ENCODE measurements around the gene SEC31B.

Gene SEC31B

DNA sequence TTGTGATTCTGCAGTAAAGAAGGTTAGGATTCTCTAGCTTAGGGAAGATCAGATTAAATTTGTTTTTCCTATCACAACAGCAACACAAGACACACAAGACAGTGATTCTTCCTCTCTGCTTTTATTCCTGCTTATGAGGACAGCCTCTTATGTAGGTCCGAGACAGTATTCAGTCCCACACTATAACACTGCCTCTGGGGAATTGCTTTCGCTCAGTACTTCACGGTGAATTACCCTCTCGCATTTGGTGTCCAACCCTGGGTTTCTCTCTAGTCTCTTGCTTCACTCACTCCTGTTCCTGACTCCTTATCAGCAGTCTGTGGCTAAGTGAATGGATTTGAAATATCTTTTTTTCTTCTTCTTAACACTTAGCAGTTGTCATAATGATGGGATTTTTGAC lies 17.8 kb upstream of the SEC31B start:
- H3K36me3 Mint-ChIP-seq (ENCODE audit: low read depth): peaks cover 35% of the 10 kb centered on the region
- no peak for DNase-seq (ENCODE audit: low spot score)
- H3K27me3 Mint-ChIP-seq (ENCODE audit: low read depth): no peaks in the 10 kb centered on the region
- H3K27ac Mint-ChIP-seq: no peak overlapping the region
- no peak overlapping the region for H3K4me3 Mint-ChIP-seq
- H3K4me1 Mint-ChIP-seq (ENCODE audit: low read depth): peaks cover 19% of the 10 kb centered on the region
- H3K9me3 Mint-ChIP-seq: no peaks in the 10 kb centered on the region

DNA sequence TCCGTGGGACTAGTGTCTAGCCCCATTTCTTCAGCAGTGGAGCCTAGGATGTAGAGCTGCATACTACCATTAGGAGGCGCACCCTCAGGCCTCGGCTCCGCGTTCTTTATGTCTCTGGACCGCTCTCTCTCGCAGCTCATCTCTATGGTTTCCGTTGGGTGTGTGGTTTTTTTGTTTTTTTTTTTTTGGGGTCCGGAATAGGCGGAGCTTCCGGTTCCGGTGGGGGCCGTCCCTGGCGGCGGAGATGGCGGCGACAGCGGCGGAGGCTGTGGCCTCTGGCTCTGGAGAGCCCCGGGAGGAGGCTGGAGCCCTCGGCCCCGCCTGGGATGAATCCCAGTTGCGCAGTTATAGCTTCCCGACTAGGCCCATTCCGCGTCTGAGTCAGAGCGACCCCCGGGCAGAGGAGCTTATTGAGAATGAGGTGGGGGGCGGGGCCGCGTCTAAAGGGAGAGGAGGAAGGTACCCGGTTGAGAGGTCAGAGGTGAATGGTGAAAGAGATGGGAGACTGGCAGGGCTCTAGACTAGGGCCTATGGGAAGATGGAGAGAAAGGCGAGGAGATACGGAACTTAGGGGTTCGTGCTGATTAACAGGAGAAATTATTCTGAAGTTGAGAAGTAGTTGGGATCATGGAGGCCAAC lies 16.2 kb upstream of the SEC31B start, which contains the start of gene HIF1AN:
TSS of gene HIF1AN (plus strand) at position 229 of the 639 bp plus-strand sequence. CDS start at position 245, 16 bp downstream.
- DNase-seq (ENCODE audit: low spot score): peak; percentile 89
- Mint-ChIP-seq H3K4me1 (ENCODE audit: low read depth) (peaks cover 23% of the 10 kb centered on the region), H3K36me3 (ENCODE audit: low read depth) (peaks cover 29% of the 10 kb centered on the region), H3K9me3 (no peaks in the 10 kb centered on the region), H3K27me3 (ENCODE audit: low read depth) (no peaks in the 10 kb centered on the region), H3K27ac (peak within 1 kb of the TSS; percentile 47), H3K4me3 (no peak within 1 kb of the TSS)

DNA sequence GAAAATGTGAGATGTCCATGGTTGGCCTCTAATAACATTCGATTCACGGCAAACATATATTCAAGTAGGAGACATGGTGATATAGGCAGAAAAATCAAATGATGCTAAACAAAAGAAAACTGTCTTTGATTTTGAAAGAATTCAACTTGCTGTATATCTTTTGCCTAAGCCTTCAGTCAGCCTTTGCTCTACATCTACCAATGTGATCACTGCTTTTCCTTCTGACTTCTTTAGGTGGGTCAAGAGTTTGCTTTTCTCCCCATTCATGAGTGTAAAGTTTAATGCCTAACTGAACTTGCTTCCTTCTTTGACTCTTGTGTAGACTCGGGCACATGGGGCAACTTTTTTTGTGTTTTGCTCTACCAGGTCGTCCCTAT lies 15.7 kb upstream of the SEC31B start:
- DNase-seq (ENCODE audit: low spot score): no peak
- peaks cover 25% of the 10 kb centered on the region for H3K4me1 Mint-ChIP-seq (ENCODE audit: low read depth)
- peaks cover 24% of the 10 kb centered on the region for H3K36me3 Mint-ChIP-seq (ENCODE audit: low read depth)
- H3K27me3 Mint-ChIP-seq (ENCODE audit: low read depth): no peaks in the 10 kb centered on the region
- H3K9me3 Mint-ChIP-seq: no peaks in the 10 kb centered on the region
- no peak overlapping the region for H3K4me3 Mint-ChIP-seq
- no peak overlapping the region for H3K27ac Mint-ChIP-seq

DNA sequence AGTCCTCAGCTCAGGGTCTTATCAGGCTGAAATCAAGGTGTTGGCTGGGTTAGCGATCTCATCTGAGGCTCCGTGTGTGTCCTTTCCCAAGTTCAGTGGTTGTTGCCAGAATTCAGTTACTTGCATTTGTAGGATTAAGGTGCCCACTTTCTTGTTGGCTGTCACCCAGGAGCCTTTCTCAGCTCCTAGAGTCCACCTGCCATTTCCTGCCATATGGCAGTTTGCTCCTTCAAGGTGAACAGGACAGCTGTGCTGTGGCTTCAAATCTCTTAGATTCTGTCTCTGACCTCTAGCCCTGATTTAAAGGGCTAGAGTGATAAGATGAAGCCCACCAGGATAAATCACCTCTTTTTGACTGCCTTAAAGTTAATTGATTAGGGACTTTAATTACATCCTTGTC lies 15.1 kb upstream of the SEC31B start:
- Mint-ChIP-seq H3K27ac (no peak overlapping the region), H3K4me1 (ENCODE audit: low read depth) (peaks cover 29% of the 10 kb centered on the region), H3K27me3 (ENCODE audit: low read depth) (no peaks in the 10 kb centered on the region), H3K36me3 (ENCODE audit: low read depth) (peaks cover 24% of the 10 kb centered on the region), H3K4me3 (no peak overlapping the region), H3K9me3 (no peaks in the 10 kb centered on the region)
- DNase-seq (ENCODE audit: low spot score): no peak

DNA sequence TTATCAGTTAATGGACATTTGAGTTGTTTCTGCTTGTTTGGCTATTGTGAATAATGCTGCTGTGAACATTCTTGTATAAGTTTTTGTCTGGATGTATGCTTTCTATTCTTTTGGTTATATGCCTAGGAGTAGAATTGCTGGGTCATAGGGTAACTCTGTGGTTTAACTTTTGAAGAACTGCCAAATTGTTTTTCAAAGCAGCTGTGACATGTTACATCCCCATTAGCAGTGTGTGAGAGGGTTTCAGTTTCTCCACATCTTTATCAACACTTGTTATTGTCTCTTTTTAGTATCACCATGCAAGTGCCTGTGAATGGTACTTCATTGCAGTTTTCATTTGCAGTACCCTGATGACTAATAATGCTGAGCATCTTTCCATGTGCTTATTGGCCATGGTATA lies 12.1 kb upstream of the SEC31B start:
- H3K4me1 Mint-ChIP-seq (ENCODE audit: low read depth): peaks cover 25% of the 10 kb centered on the region
- H3K27me3 Mint-ChIP-seq (ENCODE audit: low read depth): no peaks in the 10 kb centered on the region
- DNase-seq (ENCODE audit: low spot score): no peak
- H3K27ac Mint-ChIP-seq: peak overlapping the region; percentile 2
- no peak overlapping the region for H3K4me3 Mint-ChIP-seq
- H3K9me3 Mint-ChIP-seq: no peaks in the 10 kb centered on the region
- peaks cover 16% of the 10 kb centered on the region for H3K36me3 Mint-ChIP-seq (ENCODE audit: low read depth)

DNA sequence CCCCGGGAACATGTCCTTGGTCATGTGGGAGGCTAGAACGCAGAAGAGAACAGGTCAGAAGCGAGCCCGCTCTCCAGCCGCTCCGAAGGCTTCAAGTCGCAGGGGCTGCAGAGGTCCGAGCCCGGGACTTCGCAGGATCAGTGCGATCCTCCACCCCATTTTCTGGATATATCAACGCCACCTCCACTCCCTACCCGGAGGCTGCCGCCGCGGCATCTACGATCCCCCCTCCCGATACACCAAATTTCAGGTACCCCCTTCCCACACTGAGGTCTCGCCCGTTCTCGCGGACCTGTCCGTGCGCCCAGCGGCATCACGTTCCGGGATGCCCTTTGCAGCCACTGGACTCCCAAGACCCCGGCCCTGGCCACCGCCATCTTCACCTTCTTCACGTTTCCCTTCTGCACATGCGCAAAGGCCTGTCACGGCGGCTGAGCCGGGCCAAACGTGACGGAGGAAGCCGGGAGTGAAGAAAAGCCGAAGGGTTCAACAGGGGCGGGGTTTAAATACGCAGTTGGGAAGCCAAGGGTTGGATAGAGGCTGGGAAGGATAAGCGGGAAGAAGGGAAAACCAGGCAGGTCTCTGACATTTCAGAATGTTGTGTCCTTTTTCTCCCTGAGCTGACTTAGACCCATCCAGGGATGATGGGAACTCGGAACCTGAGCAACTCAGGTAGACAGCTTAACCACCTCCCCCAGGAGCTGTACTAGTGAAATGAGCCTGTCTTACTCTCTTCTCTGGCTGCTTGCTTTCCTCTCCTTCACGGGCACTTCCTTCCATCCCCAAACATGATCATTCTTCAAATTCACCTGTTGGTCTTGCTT lies 10.0 kb upstream of the SEC31B start, which contains the start of gene NDUFB8:
TSS of gene NDUFB8 (minus strand) at position 397 of the 824 bp plus-strand sequence. CDS start at position 377, 20 bp downstream.
- no peaks in the 10 kb centered on the region for H3K27me3 Mint-ChIP-seq (ENCODE audit: low read depth)
- peaks cover 34% of the 10 kb centered on the region for H3K36me3 Mint-ChIP-seq (ENCODE audit: low read depth)
- peak within 1 kb of the TSS; percentile 88 for H3K4me3 Mint-ChIP-seq
- H3K27ac Mint-ChIP-seq: peak within 1 kb of the TSS; percentile 93
- peak; percentile 85 for DNase-seq (ENCODE audit: low spot score)
- no peaks in the 10 kb centered on the region for H3K9me3 Mint-ChIP-seq
- peaks cover 28% of the 10 kb centered on the region for H3K4me1 Mint-ChIP-seq (ENCODE audit: low read depth)

DNA sequence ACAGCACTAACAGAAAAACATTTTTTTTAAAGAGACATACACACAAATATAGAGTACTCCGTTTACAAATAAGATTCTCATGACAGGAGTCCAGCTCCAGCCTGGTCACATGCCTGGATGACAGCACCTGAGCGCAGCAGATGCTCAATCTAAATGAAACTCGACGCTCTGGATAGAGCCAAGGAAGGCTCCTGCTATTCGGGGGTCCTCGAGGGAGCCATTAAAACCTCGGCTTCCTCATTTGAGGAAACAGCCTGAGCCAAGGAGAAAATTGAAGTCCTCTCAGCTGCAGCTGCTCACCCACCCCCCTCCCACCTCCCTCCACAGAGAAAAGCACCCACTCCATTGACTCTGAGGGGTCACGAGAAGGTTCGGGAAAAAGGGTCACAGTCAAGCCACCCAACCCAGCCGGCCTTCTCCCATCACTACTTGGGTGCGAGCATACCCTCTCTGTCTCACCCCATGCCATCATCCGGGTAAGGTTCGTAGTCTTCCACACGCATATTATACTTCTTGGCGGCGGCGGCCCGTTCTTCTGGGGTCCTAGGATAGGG lies 9.3 kb upstream of the SEC31B start:
- peak overlapping the region; percentile 93 for H3K27ac Mint-ChIP-seq
- DNase-seq (ENCODE audit: low spot score): no peak
- H3K36me3 Mint-ChIP-seq (ENCODE audit: low read depth): peaks cover 38% of the 10 kb centered on the region
- H3K4me3 Mint-ChIP-seq: peak overlapping the region; percentile 88
- no peaks in the 10 kb centered on the region for H3K27me3 Mint-ChIP-seq (ENCODE audit: low read depth)
- H3K9me3 Mint-ChIP-seq: no peaks in the 10 kb centered on the region
- H3K4me1 Mint-ChIP-seq (ENCODE audit: low read depth): peaks cover 30% of the 10 kb centered on the region

DNA sequence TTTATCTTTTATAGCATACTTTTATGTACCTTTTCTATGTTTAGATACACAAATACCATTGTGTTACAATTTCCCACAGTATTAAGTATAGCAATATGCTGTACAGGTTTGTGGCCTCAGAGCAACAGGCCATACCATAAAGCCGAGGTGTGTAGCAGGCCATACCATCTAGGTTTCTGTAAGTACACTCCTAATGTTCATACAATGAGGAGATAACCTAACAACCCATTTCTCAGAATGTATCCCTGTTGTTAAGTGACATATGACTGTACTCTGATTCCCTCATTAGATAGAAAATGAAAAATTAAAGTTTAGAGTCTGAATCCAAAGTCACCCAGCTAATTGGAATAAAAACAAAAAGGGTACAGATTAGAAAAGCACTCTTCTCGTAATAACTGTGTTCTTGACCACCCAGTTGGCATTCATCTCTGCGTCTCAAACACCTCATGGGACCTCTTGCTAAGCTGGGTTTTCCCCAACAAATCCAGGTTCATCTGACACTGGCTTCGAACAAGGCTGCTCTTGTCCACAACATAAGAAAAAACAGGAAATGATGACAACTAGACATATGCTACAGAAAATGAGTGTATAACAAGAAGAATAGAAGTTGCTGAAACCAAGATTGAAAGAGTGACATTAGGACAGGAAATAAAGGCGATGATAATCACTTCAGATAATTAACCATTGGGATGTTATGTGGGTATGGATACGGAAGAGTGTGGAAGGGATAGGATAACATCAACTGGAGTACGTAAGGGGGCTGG lies 8.6 kb upstream of the SEC31B start:
- Mint-ChIP-seq H3K9me3 (no peaks in the 10 kb centered on the region), H3K4me1 (ENCODE audit: low read depth) (peaks cover 33% of the 10 kb centered on the region), H3K27ac (peak overlapping the region; percentile 93), H3K36me3 (ENCODE audit: low read depth) (peaks cover 44% of the 10 kb centered on the region), H3K27me3 (ENCODE audit: low read depth) (no peaks in the 10 kb centered on the region), H3K4me3 (peak overlapping the region; percentile 88)
- peak; percentile 27 for DNase-seq (ENCODE audit: low spot score)

DNA sequence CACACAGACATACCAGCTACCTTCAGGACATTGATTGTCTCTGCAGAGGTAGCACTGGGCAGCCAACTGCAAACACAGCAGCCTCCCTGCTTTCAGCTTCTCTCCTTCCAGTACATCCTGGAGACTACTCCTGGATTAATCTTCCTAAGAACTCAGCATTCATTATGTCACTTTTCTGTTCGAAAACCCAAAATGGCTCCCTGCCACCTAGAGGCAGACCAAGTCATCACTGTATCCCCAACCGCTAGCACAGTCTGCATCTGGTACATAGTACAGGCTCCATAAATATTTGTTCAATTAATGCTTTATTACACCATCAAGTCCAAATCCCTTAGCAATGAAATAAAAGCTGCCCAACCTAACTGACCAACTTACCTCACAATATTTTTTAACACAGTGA lies 5.0 kb upstream of the SEC31B start:
- no peak for DNase-seq (ENCODE audit: low spot score)
- H3K27ac Mint-ChIP-seq: peak overlapping the region; percentile 47
- peaks cover 35% of the 10 kb centered on the region for H3K4me1 Mint-ChIP-seq (ENCODE audit: low read depth)
- H3K4me3 Mint-ChIP-seq: no peak overlapping the region
- H3K9me3 Mint-ChIP-seq: no peaks in the 10 kb centered on the region
- H3K27me3 Mint-ChIP-seq (ENCODE audit: low read depth): no peaks in the 10 kb centered on the region
- H3K36me3 Mint-ChIP-seq (ENCODE audit: low read depth): peaks cover 44% of the 10 kb centered on the region

DNA sequence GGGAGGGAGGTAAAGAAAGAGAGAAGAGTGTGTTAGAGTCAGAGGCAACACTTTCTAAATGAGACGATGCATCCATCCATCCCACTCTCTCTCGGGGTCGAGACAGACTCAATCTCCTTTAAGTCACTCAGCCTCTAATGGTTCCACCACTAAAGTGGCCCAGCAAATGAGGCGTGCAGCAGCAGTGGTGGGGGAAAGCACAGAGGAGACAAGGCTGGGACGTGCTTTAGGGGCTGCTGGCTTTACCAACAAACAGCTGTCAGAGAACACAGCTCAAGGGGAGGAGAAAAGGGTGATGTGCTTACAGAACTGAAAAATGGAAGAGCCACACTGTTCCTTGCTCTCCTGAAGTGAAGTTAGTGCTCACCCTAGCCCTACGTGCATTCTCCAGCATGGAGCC lies 4.5 kb upstream of the SEC31B start:
- H3K27ac Mint-ChIP-seq: no peak overlapping the region
- peaks cover 44% of the 10 kb centered on the region for H3K36me3 Mint-ChIP-seq (ENCODE audit: low read depth)
- no peaks in the 10 kb centered on the region for H3K9me3 Mint-ChIP-seq
- no peak for DNase-seq (ENCODE audit: low spot score)
- peaks cover 35% of the 10 kb centered on the region for H3K4me1 Mint-ChIP-seq (ENCODE audit: low read depth)
- no peak overlapping the region for H3K4me3 Mint-ChIP-seq
- no peaks in the 10 kb centered on the region for H3K27me3 Mint-ChIP-seq (ENCODE audit: low read depth)

DNA sequence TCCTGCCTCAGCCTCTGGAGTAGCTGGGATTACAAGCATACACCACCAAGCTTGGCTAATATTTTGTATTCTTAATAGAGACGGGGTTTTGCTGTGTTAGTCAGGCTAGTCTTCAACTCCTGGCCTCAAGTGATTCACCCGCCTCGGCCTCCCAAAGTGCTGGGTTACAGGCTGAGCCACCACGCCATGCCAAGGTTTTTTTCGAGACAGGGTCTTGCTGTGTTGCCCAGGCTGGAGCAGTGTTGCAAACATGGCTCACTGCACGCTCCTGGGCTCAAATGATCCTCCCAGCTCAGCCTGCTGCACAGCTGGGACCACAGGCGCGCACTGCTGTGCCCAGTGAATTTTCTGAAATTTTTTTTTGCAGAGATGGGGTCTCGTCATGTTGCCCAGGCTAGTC lies 3.3 kb upstream of the SEC31B start:
- H3K36me3 Mint-ChIP-seq (ENCODE audit: low read depth): peaks cover 45% of the 10 kb centered on the region
- H3K27ac Mint-ChIP-seq: no peak overlapping the region
- H3K4me3 Mint-ChIP-seq: no peak overlapping the region
- no peaks in the 10 kb centered on the region for H3K9me3 Mint-ChIP-seq
- DNase-seq (ENCODE audit: low spot score): no peak
- H3K27me3 Mint-ChIP-seq (ENCODE audit: low read depth): no peaks in the 10 kb centered on the region
- H3K4me1 Mint-ChIP-seq (ENCODE audit: low read depth): peaks cover 41% of the 10 kb centered on the region

DNA sequence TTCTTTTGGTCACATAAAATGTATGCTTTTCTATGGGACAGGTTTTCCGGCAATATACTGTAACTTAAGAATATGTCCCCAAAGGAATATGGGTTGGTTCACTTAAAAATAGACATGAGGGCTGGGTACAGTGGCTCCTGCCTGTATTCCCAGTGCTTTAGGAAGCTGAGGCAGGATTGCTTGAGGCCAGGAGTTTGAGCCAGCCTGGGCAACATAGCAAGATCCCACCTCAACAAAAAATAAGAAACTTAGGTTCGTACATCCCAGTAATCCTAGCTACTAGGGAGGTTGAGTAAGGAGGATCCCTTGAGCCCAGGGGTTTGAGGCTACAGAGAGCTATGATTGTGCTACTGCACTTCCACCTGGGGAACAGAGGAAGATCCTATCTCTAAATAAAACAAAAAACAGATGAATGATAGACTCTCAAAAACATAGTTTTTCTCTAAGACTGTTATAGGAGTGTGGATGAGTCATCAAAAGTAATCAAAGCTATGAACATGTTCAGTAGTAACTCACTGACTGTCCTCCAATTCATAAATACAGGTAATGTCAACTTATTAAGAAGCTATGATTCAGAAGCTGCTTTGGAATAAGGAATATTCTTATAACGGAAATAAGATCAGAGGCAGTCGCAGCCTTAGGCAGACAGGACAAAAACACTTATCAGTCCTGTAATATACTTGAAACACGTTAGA lies 2.6 kb upstream of the SEC31B start:
- Mint-ChIP-seq H3K27ac (no peak overlapping the region), H3K27me3 (ENCODE audit: low read depth) (no peaks in the 10 kb centered on the region), H3K36me3 (ENCODE audit: low read depth) (peaks cover 43% of the 10 kb centered on the region), H3K4me1 (ENCODE audit: low read depth) (peaks cover 44% of the 10 kb centered on the region), H3K9me3 (no peaks in the 10 kb centered on the region), H3K4me3 (no peak overlapping the region)
- DNase-seq (ENCODE audit: low spot score): no peak

DNA sequence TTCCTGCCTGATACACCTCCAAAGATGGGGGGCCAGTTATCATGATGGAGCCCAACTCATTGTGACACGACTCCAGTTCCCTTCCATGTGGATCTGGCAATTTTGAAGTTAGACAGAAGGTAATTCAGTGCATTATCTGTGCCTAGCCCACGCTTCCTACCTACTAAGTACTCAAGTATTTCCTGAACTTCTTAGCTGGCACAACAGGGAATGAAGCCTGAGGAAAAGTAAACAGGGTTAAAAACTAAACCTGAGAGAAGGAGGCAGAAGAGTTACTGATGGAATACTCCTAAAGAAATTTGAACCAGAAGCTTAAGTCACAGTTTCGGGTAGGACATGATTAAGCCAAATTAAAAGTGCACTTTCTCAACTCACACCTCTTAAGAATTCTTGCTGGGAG lies 1.1 kb upstream of the SEC31B start:
- no peaks in the 10 kb centered on the region for H3K9me3 Mint-ChIP-seq
- peak overlapping the region; percentile 26 for H3K27ac Mint-ChIP-seq
- H3K36me3 Mint-ChIP-seq (ENCODE audit: low read depth): peaks cover 40% of the 10 kb centered on the region
- no peak for DNase-seq (ENCODE audit: low spot score)
- peaks cover 46% of the 10 kb centered on the region for H3K4me1 Mint-ChIP-seq (ENCODE audit: low read depth)
- no peaks in the 10 kb centered on the region for H3K27me3 Mint-ChIP-seq (ENCODE audit: low read depth)
- no peak overlapping the region for H3K4me3 Mint-ChIP-seq
